K562 (cell line): ENCODE measurements around the gene HCRT. TPM values are rescaled to one million over a fixed set of nuclear protein-coding genes. Genes with fewer than 3 reads are reported as not detected.

Experiments
- ATAC-seq: fragments of 200-7000 bp; cut with Tn5 transposase; 3 replicates; pipeline ENCODE4 v1.9.1; 2020; ENCODE audit warnings: moderate library complexity
- BruUV-seq: library from RNA; stranded (reverse); fragments of 400-500 nt; replicated peaks from 2 replicates; lab custom pipeline; 2021; lab: Mats Ljungman, UMichigan
- CTCF ChIA-PET: fragments of 300-600 bp; formaldehyde crosslinking; extraction: SDS; loops from one replicate; lab custom pipeline; 2021; ENCODE audit warnings: low intra/inter-chr PET ratio; lab: Yijun Ruan, JAX
- POLR2A ChIA-PET: fragments of 300-600, 350-650 bp; sonication (Branson Sonifier 250); formaldehyde crosslinking; extraction: SDS; loops from one replicate; lab custom pipeline; 2021; ENCODE audit warnings: antibody characterized with exemption, inconsistent platforms; lab: Yijun Ruan, JAX
- DNase-seq, 4 experiments: peaks; one replicate each; pipeline versions ENCODE4 v3.0.0 to v3.0.0-alpha.2; 2011 to 2018; ENCODE audit warnings: low spot score in 3 of 4, mixed read lengths in 3 of 4; ENCODE audit errors: extremely low read depth in 1 of 4
- FAIRE-seq: peaks from 2 replicates; lab custom pipeline; 2011; peaks lifted over from hg19 to GRCh38; lab: Jason Lieb, UNC
- H2AFZ ChIP-seq: 2 replicates; pipeline ENCODE4 v1.6.0; 2011; ENCODE audit warnings: low read depth, low read length, control low read depth, inconsistent platforms
- H3K27ac ChIP-seq: fragments of 200-600 bp; 3 replicates; pipeline ENCODE4 v1.8.0; 2011; ENCODE audit warnings: low read depth, mild to moderate bottlenecking, control low read depth, inconsistent platforms, low read length, moderate library complexity, mixed read lengths; ENCODE audit errors: extremely low read depth
- H3K27me3 ChIP-seq, 2 experiments: fragments of 300-600 bp in 1 of 2; 2 replicates in 1 of 2; 3 replicates in 1 of 2; pipeline versions ENCODE4 v1.6.0 to v1.8.0; 2011; ENCODE audit warnings: inconsistent platforms in 2 of 2, low read length in 2 of 2, mild to moderate bottlenecking in 1 of 2, mixed read lengths in 1 of 2, moderate library complexity in 1 of 2; ENCODE audit not compliant: control insufficient read depth in 2 of 2, insufficient read depth in 2 of 2
- H3K36me3 ChIP-seq: fragments of 300-600 bp; 3 replicates; pipeline ENCODE4 v1.8.0; 2011; ENCODE audit warnings: mild to moderate bottlenecking, low read length, inconsistent platforms; ENCODE audit not compliant: control insufficient read depth, insufficient read depth
- H3K4me1 ChIP-seq, 2 experiments: fragments of 200-600 bp in 1 of 2; replicated peaks in 1 of 2; 2 replicates in 1 of 2; 3 replicates in 1 of 2; pipeline versions ENCODE4 v1.5.1 to v1.8.0; 2011; ENCODE audit warnings: inconsistent platforms in 2 of 2, low read length in 2 of 2, mild to moderate bottlenecking in 1 of 2, mixed read lengths in 1 of 2, moderate library complexity in 1 of 2; ENCODE audit not compliant: control insufficient read depth in 2 of 2, insufficient read depth in 2 of 2
- H3K4me2 ChIP-seq: 2 replicates; pipeline ENCODE4 v1.6.1; 2011; ENCODE audit warnings: low read length, control low read depth, inconsistent platforms, mixed read lengths; ENCODE audit not compliant: insufficient read depth
- H3K4me3 ChIP-seq: fragments of 200-600 bp; sonication (generic), shearing (Covaris generic); 2 replicates; pipeline ENCODE4 v1.5.1; 2016; ENCODE audit warnings: control low read depth, inconsistent platforms
- H3K79me2 ChIP-seq: fragments of 200-600 bp; 3 replicates; pipeline ENCODE4 v1.8.0; 2011; ENCODE audit warnings: low read length, inconsistent platforms; ENCODE audit not compliant: control insufficient read depth, insufficient read depth
- H3K9ac ChIP-seq, 2 experiments: 2 replicates each; pipeline versions ENCODE4 v1.6.0 to v1.6.1; 2011; ENCODE audit warnings: low read depth in 2 of 2, low read length in 2 of 2, control low read depth in 1 of 2, inconsistent platforms in 1 of 2, mild to moderate bottlenecking in 1 of 2, mixed read lengths in 1 of 2; ENCODE audit not compliant: insufficient read depth in 1 of 2
- H3K9me1 ChIP-seq: one replicate; pipeline ENCODE4 v1.6.0; 2011; ENCODE audit warnings: inconsistent platforms, mild to moderate bottlenecking, low read length, moderate library complexity; ENCODE audit not compliant: control insufficient read depth, insufficient read depth
- H3K9me3 ChIP-seq: replicated peaks from 2 replicates; pipeline ENCODE4 v1.5.1; 2011; ENCODE audit warnings: low read depth, low read length, inconsistent platforms; ENCODE audit not compliant: control insufficient read depth, insufficient read depth
- H4K20me1 ChIP-seq: replicated peaks from 2 replicates; pipeline ENCODE4 v1.6.1; 2011; ENCODE audit warnings: low read length, inconsistent platforms, mixed read lengths; ENCODE audit not compliant: control insufficient read depth, insufficient read depth
- ARNT ChIP-seq, 2 experiments: fragments of 450-650 bp; IDR thresholded peaks; 2 replicates each; pipeline ENCODE4 v1.6.1; 2016; ENCODE audit warnings: mild to moderate bottlenecking in 1 of 2
- CBFA2T3 ChIP-seq: fragments of 450-650 bp; IDR thresholded peaks from 2 replicates; pipeline ENCODE4 v1.6.1; 2017
- FIP1L1 ChIP-seq: fragments of 200-400 bp; formaldehyde crosslinking; IDR thresholded peaks from 2 replicates; pipeline ENCODE4 v1.6.1; 2018; ENCODE audit warnings: mild to moderate bottlenecking, low read depth, low read length; ENCODE audit not compliant: poor library complexity, severe bottlenecking
- HDGF ChIP-seq: fragments of 450-650 bp; IDR thresholded peaks from 2 replicates; pipeline ENCODE4 v1.6.1; 2016
- HMG20B ChIP-seq: fragments of 250-450 bp; sonication (Bioruptor Pico); IDR thresholded peaks from 2 replicates; pipeline ENCODE4 v1.5.0; 2021; ENCODE audit warnings: mild to moderate bottlenecking
- KAT7 ChIP-seq: sonication (generic); formaldehyde crosslinking; IDR thresholded peaks from 2 replicates; pipeline ENCODE4 v1.8.0; 2022; ENCODE audit warnings: missing genetic modification reagents, mild to moderate bottlenecking, borderline replicate concordance
- NFRKB ChIP-seq: fragments of 450-650 bp; IDR thresholded peaks from 2 replicates; pipeline ENCODE4 v1.6.1; 2016; ENCODE audit warnings: low read depth
- POLR2AphosphoS5 ChIP-seq: IDR thresholded peaks from 2 replicates; pipeline ENCODE4 v1.6.1; 2011; ENCODE audit warnings: mild to moderate bottlenecking, low read depth, low read length, moderate library complexity; ENCODE audit not compliant: control insufficient read depth, insufficient read depth
- POLR2G ChIP-seq: fragments of 200-400 bp; formaldehyde crosslinking; IDR thresholded peaks from 2 replicates; pipeline ENCODE4 v1.6.1; 2017; ENCODE audit warnings: low read depth, mild to moderate bottlenecking, antibody characterized with exemption, low read length, moderate library complexity
- SMARCE1 ChIP-seq: fragments of 450-650 bp; IDR thresholded peaks from 2 replicates; pipeline ENCODE4 v1.7.1; 2016; ENCODE audit warnings: mild to moderate bottlenecking
- ZBTB33 ChIP-seq: sonication (generic); formaldehyde crosslinking; IDR thresholded peaks from 2 replicates; pipeline ENCODE4 v1.8.1; 2023; ENCODE audit warnings: mild to moderate bottlenecking, missing genetic modification reagents
- ZNF282 ChIP-seq: sonication (generic); formaldehyde crosslinking; IDR thresholded peaks from 2 replicates; pipeline ENCODE4 v1.8.1; 2023; ENCODE audit warnings: missing genetic modification reagents
- ZNF316 ChIP-seq: fragments of 450-650 bp; IDR thresholded peaks from 2 replicates; pipeline ENCODE4 v1.6.1; 2016
- ZNF583 ChIP-seq: fragments of 250-450 bp; sonication (Bioruptor Pico); IDR thresholded peaks from 2 replicates; pipeline ENCODE4 v1.4.0; 2020
- ZNF830 ChIP-seq: fragments of 250-450 bp; sonication (Bioruptor Pico); IDR thresholded peaks from 2 replicates; pipeline ENCODE4 v1.5.0; 2021; ENCODE audit warnings: mild to moderate bottlenecking
- WGBS: fragments of 100-300 bp; shearing (Covaris generic); methylation state at CpG from one replicate; pipeline ENCODE4 v1.1.6; 2016; ENCODE audit warnings: low coverage, mixed read lengths; ENCODE audit not compliant: insufficient coverage; ENCODE audit errors: missing lambda C conversion rate; 5-methylcytosine and 5-hydroxymethylcytosine counted together
- in situ Hi-C: fragments of 300-500 bp; cut with MboI; formaldehyde crosslinking; loops from 4 replicates; pipeline ENCODE4 v1.15.0; 2018; ENCODE audit warnings: inconsistent platforms, mixed read lengths
- intact Hi-C: fragments of 100-400 bp; cut with micrococcal nuclease; formaldehyde crosslinking; loops from 2 replicates; pipeline ENCODE4 v1.14.2; 2022
- polyA plus RNA-seq, 8 experiments: library from polyadenylated mRNA; depleted of rRNA in 4 of 8; stranded (reverse) in 5 of 8; unstranded in 3 of 8; fragments of >200 nt; fragmentation: Nextera tagmentation in 2 of 8; fragmentation: Illumina TruSeq in 1 of 8; extraction: Ambion mirVana in 2 of 8; extraction: Trizol in 1 of 8; gene quantifications; 2 replicates each; pipeline versions ENCODE4 v1.2.1 to v1.2.3, GENCODE V29; 2011 to 2014; ENCODE audit warnings: inconsistent platforms in 1 of 8, missing spikeins in 1 of 8
- total RNA-seq, 7 experiments: library from RNA; depleted of rRNA in 6 of 7; stranded (reverse); fragments of >200 nt in 6 of 7; fragmentation: Illumina TruSeq in 2 of 7; extraction: Trizol in 2 of 7; gene quantifications; 2 replicates each; pipeline versions ENCODE4 v1.2.1 to v1.2.3, GENCODE V29; 2011 to 2021; ENCODE audit warnings: low replicate concordance in 1 of 7
- TF ChIP-seq, protein P1 (sequence below), 3 experiments: IDR thresholded peaks in 2 of 3; conservative IDR thresholded peaks in 1 of 3; 2 replicates each; pipeline ENCODE4 v1.5.1; 2011 to 2012; ENCODE audit warnings: low read length in 3 of 3, mild to moderate bottlenecking in 3 of 3, control low read depth in 2 of 3, improper control_type of control experiment in 1 of 3, inconsistent platforms in 1 of 3, low read depth in 1 of 3, mixed read lengths in 1 of 3, moderate library complexity in 1 of 3; ENCODE audit not compliant: insufficient read depth in 2 of 3
- TF ChIP-seq, protein P2 (sequence below), 2 experiments: fragments of 200-800 bp in 1 of 2; sonication (Bioruptor generic) in 1 of 2; sonication (generic) in 1 of 2; formaldehyde crosslinking in 1 of 2; IDR thresholded peaks in 1 of 2; conservative IDR thresholded peaks in 1 of 2; 2 replicates each; pipeline versions ENCODE4 v1.5.0 to v1.6.1; 2016 to 2020; ENCODE audit warnings: missing compliant biosample characterization in 1 of 2, missing genetic modification characterization in 1 of 2, missing genetic modification reagents in 1 of 2
- TF ChIP-seq, protein P3 (sequence below): fragments of 450-650 bp; IDR thresholded peaks from 2 replicates; pipeline ENCODE4 v1.6.1; 2017; ENCODE audit warnings: antibody characterized with exemption

The HCRT gene
- total and polyA plus RNA-seq, 9 of the 15 experiments (the other 6 are each of a cell fraction or from before 2014, with no cell fraction given) = not detected

GRCh38 chr17:42201458-42201772 lies 16.2 kb upstream of the HCRT start:
- Histone ChIP-seq H3K4me3 (no peak overlapping the region), H2AFZ (no peak overlapping the region), H3K27me3 (no peaks in the 10 kb centered on the region), H3K79me2 (no peaks in the 10 kb centered on the region), H3K27ac (no peak overlapping the region), H3K36me3 (peaks cover 76% of the 10 kb centered on the region; the same call in 2 of the 3 replicates), H3K9me1 (no peaks in the 10 kb centered on the region), H3K9me3 (no peaks in the 10 kb centered on the region), H3K9ac (peak overlapping the region in 1 of 2 experiments; percentile 37; a peak in 2 of 4 replicates), H3K4me2 (no peak overlapping the region), H4K20me1 (no peaks in the 10 kb centered on the region), H3K4me1 (peaks cover 15% of the 10 kb centered on the region in 2 experiments; a peak in 4 of 5 replicates)
- no peak for ATAC-seq
- TF ChIP-seq SMARCE1 = no peak
- no peak for TF ChIP-seq KAT7 (CRISPR knock-in tag)
- TF ChIP-seq ZNF583 (CRISPR knock-in tag) = no peak
- TF ChIP-seq HMG20B (CRISPR knock-in tag) = no peak
- no peak for TF ChIP-seq ZBTB33
- no peak for TF ChIP-seq ZNF830 (CRISPR knock-in tag)
- no peak for TF ChIP-seq ZNF316
- TF ChIP-seq POLR2AphosphoS5 = no peak
- TF ChIP-seq CBFA2T3 = no peak
- TF ChIP-seq, protein P1, sequence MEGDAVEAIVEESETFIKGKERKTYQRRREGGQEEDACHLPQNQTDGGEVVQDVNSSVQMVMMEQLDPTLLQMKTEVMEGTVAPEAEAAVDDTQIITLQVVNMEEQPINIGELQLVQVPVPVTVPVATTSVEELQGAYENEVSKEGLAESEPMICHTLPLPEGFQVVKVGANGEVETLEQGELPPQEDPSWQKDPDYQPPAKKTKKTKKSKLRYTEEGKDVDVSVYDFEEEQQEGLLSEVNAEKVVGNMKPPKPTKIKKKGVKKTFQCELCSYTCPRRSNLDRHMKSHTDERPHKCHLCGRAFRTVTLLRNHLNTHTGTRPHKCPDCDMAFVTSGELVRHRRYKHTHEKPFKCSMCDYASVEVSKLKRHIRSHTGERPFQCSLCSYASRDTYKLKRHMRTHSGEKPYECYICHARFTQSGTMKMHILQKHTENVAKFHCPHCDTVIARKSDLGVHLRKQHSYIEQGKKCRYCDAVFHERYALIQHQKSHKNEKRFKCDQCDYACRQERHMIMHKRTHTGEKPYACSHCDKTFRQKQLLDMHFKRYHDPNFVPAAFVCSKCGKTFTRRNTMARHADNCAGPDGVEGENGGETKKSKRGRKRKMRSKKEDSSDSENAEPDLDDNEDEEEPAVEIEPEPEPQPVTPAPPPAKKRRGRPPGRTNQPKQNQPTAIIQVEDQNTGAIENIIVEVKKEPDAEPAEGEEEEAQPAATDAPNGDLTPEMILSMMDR (IDR thresholded peaks at IDR 0.05 in 2 of 3, conservative IDR thresholded peaks at IDR 0.05 in 1 of 3; ENCODE audit: insufficient read depth in 2 of 3, low read depth in 1 of 3, low read length in 3 of 3) = no peak
- no peak for TF ChIP-seq ARNT (IDR thresholded peaks at IDR 0.05)
- no peak for TF ChIP-seq NFRKB
- no peak for TF ChIP-seq POLR2G
- TF ChIP-seq, protein P2, sequence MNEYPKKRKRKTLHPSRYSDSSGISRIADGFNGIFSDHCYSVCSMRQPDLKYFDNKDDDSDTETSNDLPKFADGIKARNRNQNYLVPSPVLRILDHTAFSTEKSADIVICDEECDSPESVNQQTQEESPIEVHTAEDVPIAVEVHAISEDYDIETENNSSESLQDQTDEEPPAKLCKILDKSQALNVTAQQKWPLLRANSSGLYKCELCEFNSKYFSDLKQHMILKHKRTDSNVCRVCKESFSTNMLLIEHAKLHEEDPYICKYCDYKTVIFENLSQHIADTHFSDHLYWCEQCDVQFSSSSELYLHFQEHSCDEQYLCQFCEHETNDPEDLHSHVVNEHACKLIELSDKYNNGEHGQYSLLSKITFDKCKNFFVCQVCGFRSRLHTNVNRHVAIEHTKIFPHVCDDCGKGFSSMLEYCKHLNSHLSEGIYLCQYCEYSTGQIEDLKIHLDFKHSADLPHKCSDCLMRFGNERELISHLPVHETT (CRISPR knock-in tag; conservative IDR thresholded peaks at IDR 0.05 in 1 of 2, IDR thresholded peaks at IDR 0.05 in 1 of 2) = no peak
- no peak for TF ChIP-seq ZNF282
- TF ChIP-seq HDGF = no peak
- no peak for TF ChIP-seq FIP1L1
- TF ChIP-seq, protein P3, sequence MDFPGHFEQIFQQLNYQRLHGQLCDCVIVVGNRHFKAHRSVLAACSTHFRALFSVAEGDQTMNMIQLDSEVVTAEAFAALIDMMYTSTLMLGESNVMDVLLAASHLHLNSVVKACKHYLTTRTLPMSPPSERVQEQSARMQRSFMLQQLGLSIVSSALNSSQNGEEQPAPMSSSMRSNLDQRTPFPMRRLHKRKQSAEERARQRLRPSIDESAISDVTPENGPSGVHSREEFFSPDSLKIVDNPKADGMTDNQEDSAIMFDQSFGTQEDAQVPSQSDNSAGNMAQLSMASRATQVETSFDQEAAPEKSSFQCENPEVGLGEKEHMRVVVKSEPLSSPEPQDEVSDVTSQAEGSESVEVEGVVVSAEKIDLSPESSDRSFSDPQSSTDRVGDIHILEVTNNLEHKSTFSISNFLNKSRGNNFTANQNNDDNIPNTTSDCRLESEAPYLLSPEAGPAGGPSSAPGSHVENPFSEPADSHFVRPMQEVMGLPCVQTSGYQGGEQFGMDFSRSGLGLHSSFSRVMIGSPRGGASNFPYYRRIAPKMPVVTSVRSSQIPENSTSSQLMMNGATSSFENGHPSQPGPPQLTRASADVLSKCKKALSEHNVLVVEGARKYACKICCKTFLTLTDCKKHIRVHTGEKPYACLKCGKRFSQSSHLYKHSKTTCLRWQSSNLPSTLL = no peak
- BruUV-seq = no TSS peak
- CTCF ChIA-PET = no interaction called here
- intact Hi-C loops (no loop called here), in situ Hi-C loops (no loop called here)
- DNase-seq = no peak
- POLR2A ChIA-PET = interaction anchor here (0.8 to 1.4 kb wide), 4 partner anchors 22 to 128 kb away, joined by 3 to 7 read pairs (median 4); no protein-coding TSS in a partner anchor
- WGBS = 89% methylated on average over 8 of the region's 10 CpGs
- FAIRE-seq = no peak
